WTC11 (cell line): Measurements from ENCODE around the gene FOXP1. TPM values are rescaled to one million over a fixed set of nuclear protein-coding genes. Genes with fewer than 3 reads are reported as not detected.

Experiments
- ATAC-seq: fragments of 200-7000 bp; cut with Tn5 transposase; 2 replicates; pipeline ENCODE4 v1.10.0; 2021; ENCODE audit warnings: mild to moderate bottlenecking, moderate library complexity
- CTCF ChIA-PET: fragments of 300-600 bp; sonication (Branson Sonifier 250); formaldehyde crosslinking; loops from one replicate; lab custom pipeline; 2021; ENCODE audit warnings: antibody characterized with exemption; lab: Charles Lee
- POLR2A ChIA-PET: fragments of 350-600 bp; sonication (Branson Sonifier 250); formaldehyde crosslinking; loops from one replicate; lab custom pipeline; 2021; ENCODE audit warnings: antibody characterized with exemption; lab: Charles Lee
- DNase-seq: peaks from one replicate; pipeline ENCODE4 v3.0.0; 2021; ENCODE audit warnings: low spot score
- H3K27ac Mint-ChIP-seq: 2 replicates; pipeline ENCODE4 v1.8.0; 2021; ENCODE audit warnings: mixed read lengths
- H3K27me3 Mint-ChIP-seq: 2 replicates; pipeline ENCODE4 v1.8.0; 2021; ENCODE audit warnings: low read depth, mild to moderate bottlenecking, moderate library complexity, mixed read lengths
- H3K36me3 Mint-ChIP-seq: 2 replicates; pipeline ENCODE4 v1.8.0; 2021; ENCODE audit warnings: mixed read lengths
- H3K4me1 Mint-ChIP-seq: 2 replicates; pipeline ENCODE4 v1.8.0; 2022; ENCODE audit warnings: mixed read lengths
- H3K4me3 Mint-ChIP-seq: 2 replicates; pipeline ENCODE4 v1.8.0; 2021; ENCODE audit warnings: mild to moderate bottlenecking, moderate library complexity, mixed read lengths
- H3K9me3 Mint-ChIP-seq: 2 replicates; pipeline ENCODE4 v1.8.0; 2021; ENCODE audit warnings: mixed read lengths
- AR ChIP-seq: fragments of 250-450 bp; sonication (Bioruptor Pico); IDR thresholded peaks from 2 replicates; pipeline ENCODE4 v1.9.0; 2021; ENCODE audit warnings: mild to moderate bottlenecking
- ARID4B ChIP-seq: sonication (generic); formaldehyde crosslinking; IDR thresholded peaks from 2 replicates; pipeline ENCODE4 v1.8.0; 2023; ENCODE audit warnings: missing genetic modification reagents, mild to moderate bottlenecking, borderline replicate concordance
- ATF2 ChIP-seq: sonication (generic); formaldehyde crosslinking; IDR thresholded peaks from 2 replicates; pipeline ENCODE4 v1.8.1; 2022; ENCODE audit warnings: low read depth, missing genetic modification reagents, borderline replicate concordance
- CTCF ChIP-seq: fragments of 200-600 bp; IDR thresholded peaks from 2 replicates; pipeline ENCODE4 v1.8.0; 2022; ENCODE audit warnings: antibody characterized with exemption
- E2F4 ChIP-seq: sonication (generic); formaldehyde crosslinking; IDR thresholded peaks from 2 replicates; pipeline ENCODE4 v1.8.1; 2022; ENCODE audit warnings: low read depth, mild to moderate bottlenecking, moderate library complexity, missing genetic modification reagents, borderline replicate concordance
- ERG ChIP-seq: fragments of 250-450 bp; sonication (Bioruptor Pico); IDR thresholded peaks from 2 replicates; pipeline ENCODE4 v1.8.0; 2021; ENCODE audit warnings: mild to moderate bottlenecking
- ESRRA ChIP-seq: sonication (generic); formaldehyde crosslinking; IDR thresholded peaks from 2 replicates; pipeline ENCODE4 v1.8.1; 2022; ENCODE audit warnings: mild to moderate bottlenecking, missing genetic modification reagents, borderline replicate concordance
- FOXP1 ChIP-seq: sonication (generic); formaldehyde crosslinking; IDR thresholded peaks from 2 replicates; pipeline ENCODE4 v1.8.0; 2022; ENCODE audit warnings: missing genetic modification reagents, mild to moderate bottlenecking, moderate library complexity, borderline replicate concordance
- GRHL2 ChIP-seq: fragments of 250-450 bp; sonication (Bioruptor Pico); IDR thresholded peaks from 2 replicates; pipeline ENCODE4 v1.8.0; 2022; ENCODE audit warnings: mild to moderate bottlenecking, moderate library complexity; ENCODE audit not compliant: insufficient replicate concordance, severe bottlenecking
- GTF2I ChIP-seq: fragments of 250-450 bp; sonication (Bioruptor Pico); conservative IDR thresholded peaks from 2 replicates; pipeline ENCODE4 v1.4.0; 2021; ENCODE audit warnings: mild to moderate bottlenecking
- HMGA2 ChIP-seq: fragments of 250-450 bp; sonication (Bioruptor Pico); IDR thresholded peaks from 2 replicates; pipeline ENCODE4 v1.4.0; 2021; ENCODE audit warnings: mild to moderate bottlenecking, moderate library complexity
- KAT7 ChIP-seq: sonication (generic); formaldehyde crosslinking; IDR thresholded peaks from 2 replicates; pipeline ENCODE4 v1.8.1; 2023; ENCODE audit warnings: missing genetic modification reagents, mild to moderate bottlenecking, borderline replicate concordance
- MXD4 ChIP-seq: fragments of 250-450 bp; sonication (Bioruptor Pico); IDR thresholded peaks from 2 replicates; pipeline ENCODE4 v1.8.0; 2021; ENCODE audit warnings: mild to moderate bottlenecking, moderate library complexity, borderline replicate concordance
- OVOL2 ChIP-seq: fragments of 250-450 bp; sonication (Bioruptor Pico); IDR thresholded peaks from 2 replicates; pipeline ENCODE4 v1.9.0; 2021; ENCODE audit warnings: mild to moderate bottlenecking, borderline replicate concordance
- TCF7 ChIP-seq: sonication (generic); formaldehyde crosslinking; IDR thresholded peaks from 2 replicates; pipeline ENCODE4 v1.8.0; 2022; ENCODE audit warnings: mild to moderate bottlenecking, low read depth, missing genetic modification reagents, moderate library complexity
- TEAD4 ChIP-seq: sonication (generic); formaldehyde crosslinking; IDR thresholded peaks from 2 replicates; pipeline ENCODE4 v1.8.0; 2022; ENCODE audit warnings: mild to moderate bottlenecking, missing genetic modification reagents
- TP53 ChIP-seq: sonication (generic); formaldehyde crosslinking; IDR thresholded peaks from 2 replicates; pipeline ENCODE4 v1.8.1; 2023; ENCODE audit warnings: mild to moderate bottlenecking, missing genetic modification reagents
- ZBTB21 ChIP-seq: sonication (generic); formaldehyde crosslinking; IDR thresholded peaks from 2 replicates; pipeline ENCODE4 v1.8.1; 2023; ENCODE audit warnings: mild to moderate bottlenecking, missing genetic modification reagents, borderline replicate concordance
- ZBTB43 ChIP-seq: sonication (generic); formaldehyde crosslinking; IDR thresholded peaks from 2 replicates; pipeline ENCODE4 v1.8.1; 2023; ENCODE audit warnings: mild to moderate bottlenecking, missing genetic modification reagents
- total RNA-seq: library from RNA; stranded (reverse); gene quantifications from 3 replicates; pipeline ENCODE4 v1.2.3, GENCODE V29; 2021

The FOXP1 gene
- total RNA-seq, 1 experiment from 2014 or later = 25.8 TPM

GRCh38 chr3:71370467-71370866 lies 213.1 kb downstream of the FOXP1 start (continued):
- TF ChIP-seq E2F4 (CRISPR knock-in tag) = no peak
- no peak for TF ChIP-seq KAT7 (CRISPR knock-in tag)
- TF ChIP-seq ZBTB43 (CRISPR knock-in tag) = no peak
- no peak for TF ChIP-seq ZBTB21 (CRISPR knock-in tag)
- no peak for TF ChIP-seq HMGA2 (CRISPR knock-in tag)

- Mint-ChIP-seq H3K27ac (no peak overlapping the region), H3K27me3 (no peaks in the 10 kb centered on the region), H3K4me3 (no peak overlapping the region), H3K36me3 (no peaks in the 10 kb centered on the region), H3K4me1 (peaks cover 31% of the 10 kb centered on the region), H3K9me3 (no peaks in the 10 kb centered on the region)
- DNase-seq (no peak), ATAC-seq (no peak)
- ChIA-PET CTCF (no interaction called here), POLR2A (interaction anchor here (0.5 kb wide), 1 partner anchor 403 kb away, joined by 3 read pairs; no protein-coding TSS in a partner anchor)
- no peak for TF ChIP-seq GTF2I (CRISPR knock-in tag)
- TF ChIP-seq ARID4B (CRISPR knock-in tag) = no peak
- no peak for TF ChIP-seq CTCF
- TF ChIP-seq ATF2 = no peak
- no peak for TF ChIP-seq TCF7 (CRISPR knock-in tag)
- no peak for TF ChIP-seq TP53 (CRISPR knock-in tag)
- no peak for TF ChIP-seq GRHL2 (CRISPR knock-in tag)
- TF ChIP-seq ERG (CRISPR knock-in tag) = no peak
- no peak for TF ChIP-seq AR (CRISPR knock-in tag)
- no peak for TF ChIP-seq ESRRA (CRISPR knock-in tag)
- TF ChIP-seq FOXP1 (CRISPR knock-in tag) = no peak
- no peak for TF ChIP-seq MXD4 (CRISPR knock-in tag)
- no peak for TF ChIP-seq TEAD4 (CRISPR knock-in tag)
- TF ChIP-seq OVOL2 (CRISPR knock-in tag) = no peak
These were observed 213.7 kb downstream of the FOXP1 start for GRCh38 chr3:71369701-71370391.
